Astrocyte of the cerebellum (primary cell): ENCODE measurements around the gene FITM1.

Experiments used
- DNase-seq: peaks from one replicate; pipeline ENCODE4 v3.0.0-alpha.2; 2011; ENCODE audit warnings: low read depth
- H3K4me3 ChIP-seq: 2 replicates; pipeline ENCODE4 v1.5.1; 2011; ENCODE audit warnings: mild to moderate bottlenecking, low read depth, low read length, moderate library complexity
- CTCF ChIP-seq: IDR thresholded peaks from 2 replicates; pipeline ENCODE4 v1.5.1; 2012; ENCODE audit warnings: low read length, low read depth, moderate library complexity, mild to moderate bottlenecking; ENCODE audit errors: missing control alignments
- in situ Hi-C: cut with HindIII; loops from 2 replicates; pipeline ENCODE4 v1.10.0; 2017; ENCODE audit warnings: low sequenced_read_pairs

The FITM1 gene

DNA sequence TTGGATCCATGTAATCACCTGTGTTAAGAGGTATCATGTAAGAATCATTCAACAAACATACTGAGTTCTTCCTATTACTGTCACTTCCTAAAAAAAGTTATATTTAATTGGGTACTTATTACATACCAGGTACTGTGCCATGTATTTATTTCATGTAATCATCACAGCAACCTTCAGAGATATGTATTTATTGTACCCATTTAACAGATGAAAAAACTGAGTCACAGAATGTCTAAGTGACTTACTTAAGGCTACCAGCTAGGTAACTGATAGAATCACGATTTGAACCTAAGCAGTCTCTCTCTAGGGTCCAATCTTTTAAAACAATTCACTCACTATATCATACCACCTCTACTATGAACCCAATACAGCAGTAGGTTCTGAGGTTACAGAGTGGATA lies 14.0 kb downstream of the FITM1 start:
- H3K4me3 ChIP-seq = no peak overlapping the region
- no peak for TF ChIP-seq CTCF
- DNase-seq = no peak
- in situ Hi-C loops = no loop called here

GRCh38 chr14:24145219-24145618 lies 14.8 kb downstream of the FITM1 start:
- in situ Hi-C loops = no loop called here
- no peak for TF ChIP-seq CTCF
- DNase-seq = no peak
- peak overlapping the region; percentile 87 for H3K4me3 ChIP-seq

DNA sequence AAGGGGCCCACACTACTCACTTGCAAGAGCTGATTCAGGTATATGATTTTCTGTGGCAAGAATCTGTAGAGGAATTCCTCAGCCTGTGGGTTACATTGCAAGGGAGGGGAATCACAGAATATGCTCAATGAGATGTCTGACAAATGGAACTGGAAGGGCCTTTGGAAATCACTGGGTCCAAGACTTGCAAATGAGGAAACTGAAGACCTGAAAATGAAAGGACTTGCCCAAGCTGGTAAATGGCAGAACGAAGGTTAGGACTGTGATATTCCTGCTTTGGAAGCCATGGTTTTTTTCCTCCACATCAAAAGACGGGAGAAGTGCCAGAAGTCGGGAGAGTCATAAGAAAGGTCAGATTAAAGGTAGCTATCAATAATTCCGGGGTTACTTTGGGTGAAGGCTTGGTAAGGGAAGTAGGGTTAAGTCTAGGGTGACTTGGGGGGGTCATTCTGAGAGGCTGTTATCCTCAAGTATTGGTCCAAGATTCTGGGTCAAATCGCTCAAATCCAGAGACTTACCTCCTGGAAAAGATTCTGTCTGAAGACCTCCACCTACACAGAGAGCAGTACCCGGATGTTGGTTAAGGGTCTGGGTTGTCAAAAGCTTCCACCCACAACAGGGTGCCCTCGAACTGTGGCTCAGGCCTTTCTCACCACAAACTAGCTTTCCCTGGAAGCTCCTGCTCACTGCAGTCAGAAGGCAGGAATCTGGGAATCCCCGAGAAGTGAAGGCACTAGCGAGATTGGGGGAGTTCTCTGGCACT lies 15.4 kb downstream of the FITM1 start:
- H3K4me3 ChIP-seq = peak overlapping the region; percentile 87
- TF ChIP-seq CTCF = no peak
- in situ Hi-C loops = no loop called here
- DNase-seq = no peak

DNA sequence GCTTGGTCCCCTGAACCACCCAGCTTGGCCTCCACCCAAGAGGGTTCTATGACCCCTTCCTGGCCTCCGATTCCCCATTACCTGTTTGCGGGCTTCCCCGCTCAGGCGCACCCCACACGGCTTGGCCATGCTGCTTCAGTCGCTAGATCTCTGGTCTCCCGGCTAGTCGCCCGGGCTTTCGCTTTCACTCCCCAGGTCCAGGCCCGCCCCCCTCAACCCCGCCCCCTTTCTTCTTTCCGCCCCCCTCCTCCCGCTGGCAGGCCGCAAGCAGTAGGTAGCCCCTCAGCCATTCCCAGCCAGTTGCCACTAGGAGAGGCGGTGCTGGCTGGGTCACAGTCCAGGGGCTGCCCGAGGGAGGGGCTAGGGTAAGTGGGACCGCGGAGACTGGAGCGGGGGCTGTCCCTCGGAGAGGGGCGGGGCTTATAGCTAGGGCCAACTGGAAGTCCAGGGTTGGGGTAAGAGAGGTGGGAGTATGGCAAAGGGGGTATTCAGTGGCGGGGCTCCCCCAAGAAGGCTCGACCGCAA lies 16.1 kb downstream of the FITM1 start, which contains the start of gene PSME2:
Gene PSME2, minus strand, starts transcription at position 158 of the 525 bp plus-strand sequence. Its CDS starts 29 bp downstream, at position 129.
- H3K4me3 ChIP-seq = peak within 1 kb of the TSS; percentile 87
- in situ Hi-C loops = no loop called here
- TF ChIP-seq CTCF = no peak
- peak; percentile 91 for DNase-seq

DNA sequence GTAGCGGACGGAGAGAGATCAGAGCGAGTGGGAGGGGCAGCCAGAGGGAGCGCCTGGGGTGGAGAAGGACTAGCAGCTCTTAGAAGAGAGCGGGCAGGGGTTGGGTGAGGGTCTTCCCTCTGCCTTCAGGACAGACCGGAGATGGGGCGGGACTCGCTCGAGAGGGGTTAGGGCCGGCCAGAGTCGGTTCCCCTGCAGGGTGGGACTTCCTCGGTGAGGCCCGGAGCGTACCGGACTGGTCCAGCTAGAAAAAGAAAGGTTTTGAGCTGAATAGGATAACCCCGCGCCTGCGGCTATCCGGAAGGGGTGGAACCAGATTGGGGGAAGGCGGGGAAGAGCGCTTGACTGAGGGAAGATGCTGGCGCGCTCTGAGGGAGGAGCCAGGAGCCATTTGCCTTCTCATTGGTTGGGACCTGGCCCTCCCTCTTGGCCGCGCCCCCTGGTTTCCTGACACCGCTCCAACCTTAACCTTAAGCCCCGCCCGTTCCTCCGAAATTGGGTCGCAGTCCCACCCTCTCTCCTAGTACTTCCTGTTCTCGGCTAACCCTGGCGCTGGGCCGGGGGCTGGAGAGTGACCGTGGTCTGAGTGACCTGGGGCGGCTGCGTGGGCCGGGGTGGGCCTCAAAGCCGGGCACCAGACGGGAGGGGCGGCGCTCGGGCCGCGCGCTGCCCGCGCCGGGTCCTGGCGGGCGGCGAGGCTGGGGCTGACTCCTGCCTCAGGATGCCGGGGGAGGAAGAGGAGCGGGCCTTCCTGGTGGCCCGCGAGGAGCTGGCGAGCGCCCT lies 16.7 kb downstream of the FITM1 start, which contains the start of gene RNF31:
Gene RNF31, plus strand, starts transcription at position 521 of the 783 bp plus-strand sequence. Its CDS starts 201 bp downstream, at position 722.
- in situ Hi-C loops = no loop called here
- H3K4me3 ChIP-seq = peak within 1 kb of the TSS; percentile 87
- TF ChIP-seq CTCF = no peak
- DNase-seq = peak; percentile 98

- no peak for TF ChIP-seq CTCF
- H3K4me3 ChIP-seq = peak overlapping the region; percentile 87
- no peak for DNase-seq
- in situ Hi-C loops = no loop called here
Observed at GRCh38 chr14:24147761-24148428, 17.4 kb downstream of the FITM1 start.
